Mesenchymal stem cell (in vitro differentiated cells and primary cell): ENCODE results near the gene CASQ1.

Experiments
- DNase-seq: peaks from one replicate; pipeline ENCODE4 v3.0.0-alpha.2; 2013
- H2AFZ ChIP-seq: one replicate; pipeline ENCODE4 v1.6.1; 2013; ENCODE audit warnings: low read depth, mild to moderate bottlenecking, control low read depth, inconsistent platforms, low read length, moderate library complexity
- H2AK5ac ChIP-seq: 2 replicates; pipeline ENCODE4 v1.6.1; 2013; ENCODE audit warnings: low read length, moderate library complexity, mild to moderate bottlenecking, inconsistent platforms; ENCODE audit not compliant: severe bottlenecking
- H2BK120ac ChIP-seq: one replicate; pipeline ENCODE4 v1.6.1; 2013; ENCODE audit warnings: low read depth, mild to moderate bottlenecking, inconsistent platforms, low read length, moderate library complexity
- H2BK12ac ChIP-seq, 2 experiments: one replicate each; pipeline ENCODE4 v1.6.1; 2013; ENCODE audit warnings: inconsistent platforms in 2 of 2, low read length in 2 of 2, mild to moderate bottlenecking in 2 of 2, moderate library complexity in 2 of 2, control low read depth in 1 of 2
- H2BK15ac ChIP-seq: one replicate; pipeline ENCODE4 v1.6.1; 2013; ENCODE audit warnings: mild to moderate bottlenecking, low read depth, inconsistent platforms; ENCODE audit not compliant: poor library complexity, severe bottlenecking
- H2BK5ac ChIP-seq: 2 replicates; pipeline ENCODE4 v1.6.1; 2013; ENCODE audit warnings: low read depth, mild to moderate bottlenecking, low read length, control low read depth, inconsistent platforms; ENCODE audit not compliant: poor library complexity, severe bottlenecking
- H3K14ac ChIP-seq, 2 experiments: one replicate each; pipeline ENCODE4 v1.6.1; 2013; ENCODE audit warnings: inconsistent platforms in 2 of 2, low read length in 2 of 2, control low read depth in 1 of 2, mild to moderate bottlenecking in 1 of 2, moderate library complexity in 1 of 2
- H3K18ac ChIP-seq, 2 experiments: one replicate each; pipeline ENCODE4 v1.6.1; 2013; ENCODE audit warnings: inconsistent platforms in 2 of 2, low read length in 2 of 2, control low read depth in 1 of 2, low read depth in 1 of 2, mild to moderate bottlenecking in 1 of 2
- H3K23ac ChIP-seq, 2 experiments: one replicate each; pipeline ENCODE4 v1.6.1; 2013; ENCODE audit warnings: inconsistent platforms in 2 of 2, low read length in 2 of 2, mild to moderate bottlenecking in 2 of 2, moderate library complexity in 2 of 2, control low read depth in 1 of 2
- H3K27ac ChIP-seq: 2 replicates; pipeline ENCODE4 v1.5.1; 2013; ENCODE audit warnings: mild to moderate bottlenecking, moderate library complexity, low read length, control low read depth, inconsistent platforms; ENCODE audit not compliant: poor library complexity, severe bottlenecking
- H3K27me3 ChIP-seq, 2 experiments: 2 replicates each; pipeline versions ENCODE4 v1.6.1 to v1.7.0; 2013; ENCODE audit warnings: low read length in 2 of 2, mild to moderate bottlenecking in 2 of 2, moderate library complexity in 2 of 2, control low read depth in 1 of 2, inconsistent platforms in 1 of 2; ENCODE audit not compliant: control insufficient read depth in 1 of 2, insufficient read depth in 1 of 2
- H3K36me3 ChIP-seq, 2 experiments: 2 replicates each; pipeline versions ENCODE4 v1.6.1 to v1.7.0; 2013; ENCODE audit warnings: low read length in 2 of 2, control low read depth in 1 of 2, inconsistent platforms in 1 of 2, low read depth in 1 of 2, mild to moderate bottlenecking in 1 of 2; ENCODE audit not compliant: insufficient read depth in 2 of 2, control insufficient read depth in 1 of 2
- H3K4ac ChIP-seq, 2 experiments: one replicate each; pipeline ENCODE4 v1.6.1; 2013; ENCODE audit warnings: inconsistent platforms in 2 of 2, low read length in 2 of 2, mild to moderate bottlenecking in 2 of 2, moderate library complexity in 2 of 2, control low read depth in 1 of 2, low read depth in 1 of 2
- H3K4me1 ChIP-seq: 2 replicates; pipeline ENCODE4 v1.6.1; 2013; ENCODE audit warnings: low read depth, low read length, control low read depth; ENCODE audit not compliant: control insufficient read depth, insufficient read depth
- H3K4me2 ChIP-seq: 2 replicates; pipeline ENCODE4 v1.6.1; 2013; ENCODE audit warnings: low read length, mild to moderate bottlenecking, inconsistent platforms; ENCODE audit not compliant: poor library complexity, severe bottlenecking
- H3K4me3 ChIP-seq, 2 experiments: 2 replicates each; pipeline versions ENCODE4 v1.5.1 to v1.7.0; 2013; ENCODE audit warnings: low read length in 2 of 2, mild to moderate bottlenecking in 2 of 2, control low read depth in 1 of 2, low read depth in 1 of 2; ENCODE audit not compliant: insufficient read depth in 1 of 2
- H3K79me1 ChIP-seq: replicated peaks from 2 replicates; pipeline ENCODE4 v1.6.1; 2013; ENCODE audit warnings: mild to moderate bottlenecking, control low read depth, low read length, inconsistent platforms; ENCODE audit not compliant: poor library complexity, severe bottlenecking
- H3K9ac ChIP-seq: 2 replicates; pipeline ENCODE4 v1.7.0; 2013; ENCODE audit warnings: mild to moderate bottlenecking, low read length, moderate library complexity
- H3K9me3 ChIP-seq: 2 replicates; pipeline ENCODE4 v1.7.0; 2013; ENCODE audit warnings: mild to moderate bottlenecking, low read length; ENCODE audit not compliant: control insufficient read depth
- H4K8ac ChIP-seq: one replicate; pipeline ENCODE4 v1.6.1; 2013; ENCODE audit warnings: inconsistent platforms, mild to moderate bottlenecking, low read length, moderate library complexity
- H4K91ac ChIP-seq: one replicate; pipeline ENCODE4 v1.6.1; 2013; ENCODE audit warnings: mild to moderate bottlenecking, low read length, inconsistent platforms
- WGBS: methylation state at CpG from one replicate; pipeline ENCODE4 v1.1.7; 2013; ENCODE audit warnings: mixed read lengths; 5-methylcytosine and 5-hydroxymethylcytosine counted together

Gene CASQ1

DNA sequence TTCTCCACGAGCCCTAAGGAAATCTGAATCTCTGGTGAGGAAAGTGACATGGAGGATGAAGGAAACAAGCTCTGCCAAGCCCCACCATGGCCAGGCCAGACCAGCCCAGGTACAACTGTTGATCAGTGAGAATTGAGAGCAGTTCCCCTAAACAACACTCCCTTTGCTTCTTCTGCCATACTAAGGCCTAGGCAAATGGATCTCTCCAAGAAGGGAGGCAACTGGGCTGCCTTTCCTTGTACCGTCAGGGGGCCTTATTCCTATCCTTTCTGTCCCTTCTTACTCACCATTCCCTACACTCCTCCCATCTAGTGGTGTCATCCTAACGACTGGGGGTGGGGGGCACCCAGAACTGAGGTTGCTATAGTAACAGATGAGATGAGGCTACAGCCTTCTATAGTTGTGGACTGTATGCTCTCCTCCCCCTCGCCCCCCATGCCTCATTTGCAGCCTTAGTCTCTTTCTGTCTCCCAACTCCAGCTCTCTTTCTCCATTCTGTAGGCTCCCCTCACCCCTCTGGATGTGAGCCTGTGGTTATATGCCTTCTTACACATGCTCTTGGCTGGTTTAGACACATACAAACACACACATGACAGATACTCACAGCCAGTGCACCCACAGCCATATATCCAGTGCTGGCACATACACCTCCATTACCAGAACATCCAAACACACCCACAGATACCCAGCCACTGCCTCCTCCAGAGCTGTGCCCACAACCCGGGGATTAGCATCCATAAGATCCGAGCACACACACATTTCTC lies 18.4 kb downstream of the CASQ1 start:
- no peak overlapping the region for H2BK5ac ChIP-seq
- H4K8ac ChIP-seq: no peak overlapping the region
- no peak overlapping the region for H2AK5ac ChIP-seq
- H2AFZ ChIP-seq: no peak overlapping the region
- H2BK15ac ChIP-seq: no peak overlapping the region
- peak overlapping the region in 1 of 2 experiments; percentile 15 for H3K4ac ChIP-seq
- no peaks in the 10 kb centered on the region for H3K27me3 ChIP-seq
- DNase-seq: peak; percentile 32
- peaks cover 22% of the 10 kb centered on the region for H3K79me1 ChIP-seq
- no peak overlapping the region for H3K27ac ChIP-seq
- 86% methylated on average over 6 of the region's 6 CpGs for WGBS
- peaks cover 36% of the 10 kb centered on the region for H3K4me1 ChIP-seq
- H2BK12ac ChIP-seq: no peak overlapping the region
- peak overlapping the region in 1 of 2 experiments; percentile 58 for H3K14ac ChIP-seq
- no peaks in the 10 kb centered on the region for H3K9me3 ChIP-seq
- no peak overlapping the region for H3K4me2 ChIP-seq
- H4K91ac ChIP-seq: no peak overlapping the region
- peak overlapping the region in 1 of 2 experiments; percentile 14 for H3K18ac ChIP-seq
- H2BK120ac ChIP-seq: no peak overlapping the region
- no peak overlapping the region for H3K23ac ChIP-seq
- peak overlapping the region; percentile 95 for H3K9ac ChIP-seq
- H3K4me3 ChIP-seq: peak overlapping the region in 1 of 2 experiments; percentile 28
- peaks cover 54 to 70% of the 10 kb centered on the region in 2 experiments for H3K36me3 ChIP-seq

DNA sequence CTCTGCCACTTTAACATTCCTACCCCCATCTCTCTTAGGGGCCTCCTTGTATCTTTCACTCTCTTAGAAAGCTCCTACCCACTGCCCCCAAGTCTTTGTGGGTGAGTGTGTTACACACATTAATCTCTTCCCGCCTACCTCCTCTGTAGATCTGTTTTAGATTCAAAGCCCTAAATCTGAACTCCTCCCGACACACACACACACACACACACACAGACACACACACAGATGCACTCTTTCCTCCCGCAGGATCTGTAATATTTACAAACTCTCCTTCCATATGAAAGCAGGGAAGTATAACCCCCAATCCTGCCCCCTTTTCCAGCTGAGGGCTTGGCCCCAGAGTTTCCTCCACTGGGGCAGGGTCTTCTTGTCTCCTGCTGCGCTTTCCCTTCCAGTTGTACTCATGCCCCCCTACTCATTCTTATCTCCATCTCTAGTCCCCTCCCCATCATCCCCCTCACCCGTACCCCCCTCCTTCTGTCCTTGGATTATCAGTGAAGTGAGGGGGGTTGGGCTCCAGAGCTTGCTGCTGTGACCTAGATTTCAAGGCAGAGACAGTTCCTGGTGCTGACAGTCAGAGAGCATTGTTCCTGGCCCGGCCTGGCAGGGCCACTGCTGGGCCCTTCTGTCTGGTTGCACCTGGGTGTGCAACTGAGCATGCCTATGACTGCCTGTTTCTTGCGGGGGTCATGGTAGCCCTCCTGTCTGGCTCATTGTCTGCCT lies 19.1 kb downstream of the CASQ1 start:
- Histone ChIP-seq H3K18ac (no peak overlapping the region), H3K36me3 (peaks cover 62 to 78% of the 10 kb centered on the region in 2 experiments)
- WGBS: 80% methylated on average over 7 of the region's 7 CpGs

DNA sequence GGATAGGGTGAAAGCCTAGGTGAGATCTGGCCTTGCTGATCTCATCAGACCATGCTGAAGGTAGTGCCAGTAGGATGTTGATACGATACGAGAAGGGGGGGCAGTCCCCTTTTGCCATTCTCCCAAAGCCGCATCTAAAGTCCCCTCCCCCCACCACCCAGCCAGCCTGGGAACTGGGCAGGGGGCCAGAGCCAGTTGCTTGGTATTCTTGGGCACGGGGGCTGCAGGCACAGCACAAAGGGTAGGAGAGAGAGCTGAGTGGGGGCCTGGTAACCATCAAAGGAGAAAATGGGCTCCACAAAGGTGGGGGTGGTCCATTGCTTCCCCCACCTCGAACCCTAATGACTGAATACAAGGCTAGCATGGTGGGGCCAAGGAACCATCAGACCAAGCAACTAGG lies 20.2 kb downstream of the CASQ1 start:
- Histone ChIP-seq H2BK5ac (no peak overlapping the region), H3K4me2 (no peak overlapping the region), H3K27me3 (no peaks in the 10 kb centered on the region), H2AFZ (no peak overlapping the region), H4K91ac (no peak overlapping the region), H4K8ac (no peak overlapping the region), H3K14ac (no peak overlapping the region), H3K4me3 (no peak overlapping the region), H2AK5ac (no peak overlapping the region), H3K36me3 (peaks cover 66 to 89% of the 10 kb centered on the region in 2 experiments), H3K79me1 (peaks cover 28% of the 10 kb centered on the region), H3K23ac (no peak overlapping the region), H3K4ac (no peak overlapping the region), H3K9me3 (no peaks in the 10 kb centered on the region), H3K9ac (peak overlapping the region; percentile 31), H2BK12ac (no peak overlapping the region), H3K27ac (no peak overlapping the region), H3K4me1 (peaks cover 31% of the 10 kb centered on the region), H3K18ac (no peak overlapping the region), H2BK120ac (no peak overlapping the region), H2BK15ac (no peak overlapping the region)
- DNase-seq: no peak
- WGBS: 100% methylated on average over 1 of the region's 5 CpGs

More for the DNA sequence above, 19.1 kb downstream of the CASQ1 start:
- no peak overlapping the region for H3K23ac ChIP-seq
- H3K4me2 ChIP-seq: no peak overlapping the region
- peak overlapping the region in 1 of 2 experiments; percentile 19 for H3K4me3 ChIP-seq
- no peak overlapping the region for H3K4ac ChIP-seq
- DNase-seq: no peak
- peaks cover 26% of the 10 kb centered on the region for H3K79me1 ChIP-seq
- H3K4me1 ChIP-seq: peaks cover 35% of the 10 kb centered on the region
- no peak overlapping the region for H2BK5ac ChIP-seq
- H2BK12ac ChIP-seq: no peak overlapping the region
- no peak overlapping the region for H2BK15ac ChIP-seq
- peak overlapping the region; percentile 95 for H3K9ac ChIP-seq
- H3K9me3 ChIP-seq: no peaks in the 10 kb centered on the region
- H3K27me3 ChIP-seq: no peaks in the 10 kb centered on the region
- no peak overlapping the region for H2BK120ac ChIP-seq
- peak overlapping the region in 1 of 2 experiments; percentile 35 for H3K14ac ChIP-seq
- no peak overlapping the region for H3K27ac ChIP-seq
- no peak overlapping the region for H4K8ac ChIP-seq
- H2AK5ac ChIP-seq: no peak overlapping the region
- H2AFZ ChIP-seq: no peak overlapping the region
- H4K91ac ChIP-seq: no peak overlapping the region
